Measurements from ENCODE around the gene SPDYE5. TPM values are rescaled to one million over a fixed set of nuclear protein-coding genes. Genes with fewer than 3 reads are reported as not detected.

The SPDYE5 gene, protein sequence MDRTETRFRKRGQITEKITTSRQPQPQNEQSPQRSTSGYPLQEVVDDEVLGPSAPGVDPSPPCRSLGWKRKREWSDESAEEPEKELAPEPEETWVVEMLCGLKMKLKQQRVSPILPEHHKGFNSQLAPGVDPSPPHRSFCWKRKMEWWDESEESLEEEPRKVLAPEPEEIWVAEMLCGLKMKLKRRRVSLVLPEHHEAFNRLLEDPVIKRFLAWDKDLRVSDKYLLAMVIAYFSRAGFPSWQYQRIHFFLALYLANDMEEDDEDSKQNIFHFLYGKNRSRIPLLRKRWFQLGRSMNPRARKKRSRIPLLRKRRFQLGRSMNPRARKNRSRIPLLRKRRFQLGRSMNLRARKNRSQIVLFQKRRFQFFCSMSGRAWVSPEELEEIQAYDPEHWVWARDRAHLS
- total RNA-seq (2014; rRNA removed; shearing (Covaris generic)), result 0.11 TPM in 1 of 2 replicates, not detected in the other

DNA sequence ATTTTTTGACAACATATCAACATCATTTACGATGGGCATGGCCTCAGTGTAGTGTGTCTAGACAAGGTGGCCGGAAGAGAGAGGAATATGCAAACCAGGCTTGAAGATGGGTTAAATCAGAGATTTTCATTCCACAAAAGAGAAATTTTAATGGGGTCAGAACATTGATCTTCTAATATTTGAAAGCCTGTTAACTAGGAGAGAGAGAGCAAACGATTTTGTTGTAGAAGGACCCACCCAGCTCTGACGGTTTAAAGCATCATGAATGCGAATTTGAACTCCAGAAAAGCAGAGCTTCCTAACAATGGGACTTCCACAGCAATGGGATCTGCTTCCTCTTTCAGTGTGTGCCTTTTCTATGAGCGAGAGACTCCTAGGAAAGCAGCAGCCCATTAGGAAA lies at the start of gene SPDYE5:
Gene SPDYE5 (plus strand): TSS at position 301 of the 400 bp plus-strand sequence. CDS start 1,728 bp downstream, outside the sequence.

DNA sequence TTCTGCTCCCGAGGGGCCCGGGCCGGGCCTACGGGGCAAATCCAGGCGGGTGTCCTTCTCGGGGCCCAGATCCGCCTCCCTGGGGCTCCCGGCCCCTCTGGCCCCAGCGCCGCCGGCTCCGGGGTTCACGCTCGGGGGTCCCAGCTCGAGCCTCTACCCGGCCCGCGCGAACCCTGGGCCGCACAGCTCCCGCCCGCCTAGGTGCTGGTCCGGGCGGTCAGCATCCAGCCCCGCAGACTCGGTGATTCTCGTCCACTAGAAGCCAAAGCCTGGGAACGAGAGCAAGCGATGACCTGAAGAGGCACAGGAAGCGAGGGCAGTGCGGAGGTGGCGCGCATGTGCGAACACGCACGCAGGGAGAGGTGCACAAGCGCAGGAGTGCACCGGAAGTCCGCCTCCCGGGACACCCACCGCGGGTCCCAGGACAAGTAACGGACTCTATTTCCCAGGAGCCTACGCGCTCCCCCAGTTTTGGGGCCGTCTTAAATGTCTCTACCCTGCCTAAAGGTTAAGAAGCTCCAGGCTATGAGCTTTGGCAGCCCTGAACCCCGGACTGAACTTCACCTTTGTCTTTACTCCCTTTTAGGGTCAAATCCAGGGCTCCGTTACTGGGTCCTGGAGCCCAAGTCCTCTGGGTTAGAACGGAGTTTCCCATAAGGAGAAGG lies 6.0 kb upstream of the SPDYE5 start, which contains the start of gene POM121C:
Gene POM121C (minus strand): TSS at position 321 of the 665 bp plus-strand sequence. CDS start 44,803 bp downstream, outside the sequence.

Small RNAs within 50 kb of the gene (small RNA-seq; reads per million reads assigned to genes)
- gene AC211429.1, result not detected
- gene RF00019, result not detected

Other genes with a start within 250 kb of the SPDYE5 start
- 1.7 and 3.9 TPM in 2 replicates for gene TRIM73, start 96.7 kb upstream of the SPDYE5 start, total RNA-seq (2014; rRNA removed; shearing (Covaris generic))
- 15.7 and 18.4 TPM in 2 replicates for gene POM121C, start 6.0 kb upstream of the SPDYE5 start, total RNA-seq (2014; rRNA removed; shearing (Covaris generic))
- gene HIP1, start 246.6 kb downstream of the SPDYE5 start, total RNA-seq (2014; rRNA removed; shearing (Covaris generic)), result 29.3 and 31.3 TPM in 2 replicates

Measured in A375 (cell line).